ENCODE results near the gene DHRSX.

The DHRSX gene

GRCh38 chrX:2231570-2232192 is 269.1 kb downstream of the DHRSX start:
- TF ChIP-seq CTCF (IDR thresholded peaks at IDR 0.05; ENCODE audit: insufficient read depth, low read depth, low read length, missing control alignments): no peak
- no peak for DNase-seq (ENCODE audit: low read depth)
- H3K4me3 ChIP-seq (ENCODE audit: low read depth, low read length): no peak overlapping the region

DNA sequence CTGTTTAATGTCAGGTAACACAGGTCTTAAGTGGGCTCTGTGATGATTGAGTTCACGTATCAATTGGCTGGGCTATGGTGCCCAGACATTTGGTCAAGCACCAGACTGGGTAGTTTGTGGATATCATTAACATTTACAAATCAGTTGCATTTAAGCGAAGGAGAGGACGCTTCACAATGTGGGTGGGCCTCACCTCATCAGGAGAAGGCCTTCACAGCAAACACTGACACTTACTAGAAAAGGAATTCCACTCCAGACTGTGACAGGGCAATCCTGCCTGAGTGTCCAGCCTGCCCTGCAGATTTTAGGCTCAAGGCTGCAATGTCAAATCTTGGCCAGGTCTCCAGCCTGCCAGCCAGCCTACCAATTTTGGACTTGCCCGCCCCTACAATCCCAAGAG is 270.3 kb downstream of the DHRSX start:
- no peak overlapping the region for H3K4me3 ChIP-seq (ENCODE audit: low read depth, low read length)
- TF ChIP-seq CTCF (IDR thresholded peaks at IDR 0.05; ENCODE audit: insufficient read depth, low read depth, low read length, missing control alignments): no peak
- no peak for DNase-seq (ENCODE audit: low read depth)

GRCh38 chrX:2228536-2228935 is 272.2 kb downstream of the DHRSX start:
- H3K4me3 ChIP-seq (ENCODE audit: low read depth, low read length): no peak overlapping the region
- TF ChIP-seq CTCF (IDR thresholded peaks at IDR 0.05; ENCODE audit: insufficient read depth, low read depth, low read length, missing control alignments): no peak
- DNase-seq (ENCODE audit: low read depth): no peak

DNA sequence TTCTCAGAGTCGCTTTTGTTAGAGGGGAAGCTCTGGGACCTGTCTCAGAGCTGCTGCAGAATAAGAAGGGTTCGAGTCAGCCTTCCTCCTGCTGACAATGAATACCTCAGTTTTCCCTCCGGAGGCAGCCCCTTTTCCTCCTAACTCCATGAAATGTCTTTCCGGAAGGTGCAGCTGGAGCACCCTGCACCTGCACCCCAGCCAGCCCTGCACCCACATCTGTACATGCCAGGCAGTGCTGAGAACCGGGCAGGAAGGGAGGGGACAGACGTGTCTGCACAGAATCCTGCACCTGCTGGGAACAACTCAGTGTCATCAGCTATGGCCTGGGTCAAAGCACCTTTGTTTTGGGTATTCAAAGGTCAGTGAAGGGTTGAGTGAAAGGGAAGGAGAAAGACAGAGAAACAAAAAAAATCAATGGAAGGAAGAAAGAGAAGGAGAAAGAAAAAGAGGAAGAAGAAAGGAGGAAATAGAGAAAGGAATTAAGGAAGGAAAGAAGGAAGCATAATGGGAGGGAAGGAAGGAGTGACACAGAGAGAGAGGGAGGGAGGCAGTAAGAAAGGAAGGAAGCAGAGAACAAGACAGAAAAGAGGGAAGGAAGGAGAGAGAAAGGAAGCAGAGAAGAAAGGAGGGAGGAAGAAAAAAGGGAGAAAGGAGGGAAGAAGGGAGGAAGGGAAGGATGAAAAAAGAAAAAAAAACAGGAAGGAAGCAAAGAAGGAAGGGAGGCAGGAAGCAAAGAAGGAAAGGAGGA is 273.7 kb downstream of the DHRSX start:
- no peak for TF ChIP-seq CTCF (IDR thresholded peaks at IDR 0.05; ENCODE audit: insufficient read depth, low read depth, low read length, missing control alignments)
- H3K4me3 ChIP-seq (ENCODE audit: low read depth, low read length): no peak overlapping the region
- DNase-seq (ENCODE audit: low read depth): no peak

DNA sequence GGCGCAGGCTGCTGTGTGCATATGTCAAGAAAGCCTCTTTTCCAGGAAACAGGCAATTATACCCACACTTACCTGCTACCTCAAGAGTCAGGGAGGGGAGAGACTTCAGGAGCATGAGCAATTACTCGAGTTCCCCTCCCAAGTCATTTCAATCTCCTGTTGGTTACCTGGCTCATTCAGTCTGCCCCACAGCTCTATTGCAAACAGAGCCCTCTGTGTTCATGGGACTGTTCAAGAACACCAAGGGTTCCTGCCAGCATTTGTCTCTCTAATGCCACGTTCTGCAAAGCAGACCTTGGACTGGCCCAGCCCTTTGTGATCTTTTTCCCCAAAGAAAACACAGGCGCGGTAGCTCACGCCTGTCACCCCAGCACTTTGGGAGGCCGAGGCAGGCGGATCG is 274.6 kb downstream of the DHRSX start:
- H3K4me3 ChIP-seq (ENCODE audit: low read depth, low read length): no peak overlapping the region
- no peak for DNase-seq (ENCODE audit: low read depth)
- no peak for TF ChIP-seq CTCF (IDR thresholded peaks at IDR 0.05; ENCODE audit: insufficient read depth, low read depth, low read length, missing control alignments)

GRCh38 chrX:2224597-2225235 is 276.1 kb downstream of the DHRSX start:
- no peak for TF ChIP-seq CTCF (IDR thresholded peaks at IDR 0.05; ENCODE audit: insufficient read depth, low read depth, low read length, missing control alignments)
- no peak overlapping the region for H3K4me3 ChIP-seq (ENCODE audit: low read depth, low read length)

More at GRCh38 chrX:2224597-2225235, 276.1 kb downstream of the DHRSX start:
- DNase-seq (ENCODE audit: low read depth): no peak

Data from GM12865 (cell line).